ENCODE data around the gene DIDO1.

DIDO1 gene

GRCh38 chr20:62938105-62938888 lies 12.0 kb upstream of the DIDO1 start, which contains the start of gene GID8:
GID8 (plus strand) TSS chr20:62938147; CDS start chr20:62941503, 3,356 bp downstream.
- Mint-ChIP-seq H3K4me3 (peak within 1 kb of the TSS; percentile 91 to 99), H3K27me3 (no peaks in the 10 kb centered on the region), H3K27ac (peak within 1 kb of the TSS; percentile 93 to 96), H3K9me3 (no peaks in the 10 kb centered on the region), H3K4me1 (ENCODE audit: low read depth in 2 of 2) (peaks cover 22 to 31% of the 10 kb centered on the region in 2 donors), H3K36me3 (ENCODE audit: insufficient read depth) (peaks cover 45% of the 10 kb centered on the region)
- DNase-seq (peak; percentile 41 to 53 (median 48)), ATAC-seq (replicated peaks) (peak; percentile 60)

- Mint-ChIP-seq H3K27ac (peak overlapping the region; percentile 93 to 96), H3K4me3 (no peak overlapping the region)
- ATAC-seq (replicated peaks) = peak; percentile 86
Measured at GRCh38 chr20:62937268-62938104, 11.2 kb upstream of the DIDO1 start.

GRCh38 chr20:62935968-62936585 lies 9.8 kb upstream of the DIDO1 start:
- H3K27me3 Mint-ChIP-seq = no peaks in the 10 kb centered on the region

More at GRCh38 chr20:62937268-62938104, 11.2 kb upstream of the DIDO1 start:
- Mint-ChIP-seq H3K9me3 (no peaks in the 10 kb centered on the region), H3K4me1 (ENCODE audit: low read depth in 2 of 2) (peaks cover 22 to 34% of the 10 kb centered on the region in 2 donors), H3K36me3 (ENCODE audit: insufficient read depth) (peaks cover 42% of the 10 kb centered on the region), H3K27me3 (no peaks in the 10 kb centered on the region)
- DNase-seq = peak; percentile 94 to 97 (median 95)

GRCh38 chr20:62935204-62935967 lies 9.1 kb upstream of the DIDO1 start:
- Mint-ChIP-seq H3K9me3 (no peaks in the 10 kb centered on the region), H3K27ac (no peak overlapping the region), H3K4me3 (no peak overlapping the region), H3K27me3 (no peaks in the 10 kb centered on the region), H3K4me1 (ENCODE audit: low read depth in 2 of 2) (peaks cover 16 to 29% of the 10 kb centered on the region in 2 donors), H3K36me3 (ENCODE audit: insufficient read depth) (peaks cover 32% of the 10 kb centered on the region)
- ATAC-seq (replicated peaks) (no peak), DNase-seq (no peak)

More at GRCh38 chr20:62935968-62936585, 9.8 kb upstream of the DIDO1 start:
- peaks cover 16 to 27% of the 10 kb centered on the region in 2 donors for H3K4me1 Mint-ChIP-seq (ENCODE audit: low read depth in 2 of 2)
- H3K9me3 Mint-ChIP-seq = no peaks in the 10 kb centered on the region
- H3K36me3 Mint-ChIP-seq (ENCODE audit: insufficient read depth) = peaks cover 34% of the 10 kb centered on the region
- H3K27ac Mint-ChIP-seq = no peak overlapping the region
- DNase-seq (no peak), ATAC-seq (replicated peaks) (no peak)
- H3K4me3 Mint-ChIP-seq = no peak overlapping the region

GRCh38 chr20:62933966-62934365 lies 7.7 kb upstream of the DIDO1 start:
- H3K27ac Mint-ChIP-seq = no peak overlapping the region
- no peak for DNase-seq
- no peak for ATAC-seq (replicated peaks)
- no peaks in the 10 kb centered on the region for H3K27me3 Mint-ChIP-seq
- peaks cover 17 to 24% of the 10 kb centered on the region in 2 donors for H3K4me1 Mint-ChIP-seq (ENCODE audit: low read depth in 2 of 2)
- H3K4me3 Mint-ChIP-seq = no peak overlapping the region
- H3K9me3 Mint-ChIP-seq = no peaks in the 10 kb centered on the region
- peaks cover 32% of the 10 kb centered on the region for H3K36me3 Mint-ChIP-seq (ENCODE audit: insufficient read depth)

- ATAC-seq (replicated peaks) (no peak), DNase-seq (no peak)
- Mint-ChIP-seq H3K36me3 (ENCODE audit: insufficient read depth) (peaks cover 34% of the 10 kb centered on the region), H3K4me3 (no peak overlapping the region), H3K27me3 (no peaks in the 10 kb centered on the region), H3K4me1 (ENCODE audit: low read depth in 2 of 2) (peaks cover 30 to 35% of the 10 kb centered on the region in 2 donors), H3K27ac (no peak overlapping the region), H3K9me3 (no peaks in the 10 kb centered on the region)
Measured at GRCh38 chr20:62931464-62931863, 5.2 kb upstream of the DIDO1 start.

- H3K27me3 Mint-ChIP-seq = no peaks in the 10 kb centered on the region
- peaks cover 39% of the 10 kb centered on the region for H3K36me3 Mint-ChIP-seq (ENCODE audit: insufficient read depth)
- no peaks in the 10 kb centered on the region for H3K9me3 Mint-ChIP-seq
- H3K4me1 Mint-ChIP-seq (ENCODE audit: low read depth in 2 of 2) = peaks cover 42 to 48% of the 10 kb centered on the region in 2 donors
- DNase-seq (no peak), ATAC-seq (replicated peaks) (peak; percentile 26)
- H3K27ac Mint-ChIP-seq = peak overlapping the region; percentile 84 to 97
- peak overlapping the region; percentile 81 to 90 for H3K4me3 Mint-ChIP-seq
Measured at GRCh38 chr20:62929051-62929538, 2.8 kb upstream of the DIDO1 start.

- peaks cover 44 to 52% of the 10 kb centered on the region in 2 donors for H3K4me1 Mint-ChIP-seq (ENCODE audit: low read depth in 2 of 2)
- H3K27me3 Mint-ChIP-seq = no peaks in the 10 kb centered on the region
- ATAC-seq (replicated peaks) (no peak), DNase-seq (no peak)
- H3K27ac Mint-ChIP-seq = peak overlapping the region; percentile 84 to 97
- H3K36me3 Mint-ChIP-seq (ENCODE audit: insufficient read depth) = peaks cover 40% of the 10 kb centered on the region
- peak overlapping the region; percentile 81 to 90 for H3K4me3 Mint-ChIP-seq
- no peaks in the 10 kb centered on the region for H3K9me3 Mint-ChIP-seq
Measured at GRCh38 chr20:62928246-62928939, 2.1 kb upstream of the DIDO1 start.

GRCh38 chr20:62927128-62927705 lies 912 bp upstream of the DIDO1 start:
- peaks cover 42% of the 10 kb centered on the region for H3K36me3 Mint-ChIP-seq (ENCODE audit: insufficient read depth)
- H3K4me1 Mint-ChIP-seq (ENCODE audit: low read depth in 2 of 2) = peaks cover 53 to 56% of the 10 kb centered on the region in 2 donors
- peak overlapping the region; percentile 86 to 97 for H3K27ac Mint-ChIP-seq
- peak overlapping the region; percentile 81 to 90 for H3K4me3 Mint-ChIP-seq
- no peaks in the 10 kb centered on the region for H3K9me3 Mint-ChIP-seq
- H3K27me3 Mint-ChIP-seq = no peaks in the 10 kb centered on the region
- DNase-seq = no peak
- ATAC-seq (replicated peaks) = no peak

GRCh38 chr20:62925420-62926228 lies 681 bp downstream of the DIDO1 start:
- Mint-ChIP-seq H3K27me3 (no peaks in the 10 kb centered on the region), H3K4me3 (peak overlapping the region; percentile 81 to 96), H3K36me3 (ENCODE audit: insufficient read depth) (peaks cover 38% of the 10 kb centered on the region), H3K27ac (peak overlapping the region; percentile 86 to 97), H3K4me1 (ENCODE audit: low read depth in 2 of 2) (peaks cover 60 to 66% of the 10 kb centered on the region in 2 donors), H3K9me3 (no peaks in the 10 kb centered on the region)
- peak; percentile 56 to 60 (median 56) for DNase-seq
- ATAC-seq (replicated peaks) = peak; percentile 40

GRCh38 chr20:62925076-62925419 lies 1.3 kb downstream of the DIDO1 start:
- DNase-seq = no peak
- H3K4me1 Mint-ChIP-seq (ENCODE audit: low read depth in 2 of 2) = peaks cover 62 to 66% of the 10 kb centered on the region in 2 donors
- no peak for ATAC-seq (replicated peaks)
- no peaks in the 10 kb centered on the region for H3K9me3 Mint-ChIP-seq
- H3K36me3 Mint-ChIP-seq (ENCODE audit: insufficient read depth) = peaks cover 38% of the 10 kb centered on the region
- H3K27me3 Mint-ChIP-seq = no peaks in the 10 kb centered on the region
- peak overlapping the region; percentile 86 to 97 for H3K27ac Mint-ChIP-seq
- H3K4me3 Mint-ChIP-seq = peak overlapping the region; percentile 81 to 96

Data from effector memory CD8-positive, alpha-beta T cell (primary cell).